Liver (tissue), 9 donors: ENCODE results near the gene TEX2. TPM values are rescaled to one million over a fixed set of nuclear protein-coding genes. Genes with fewer than 3 reads are reported as not detected.

Source experiments
- DNase-seq: peaks from one replicate; pipeline ENCODE4 v3.0.0-alpha.2; 2017; ENCODE audit warnings: low spot score
- H3K27ac ChIP-seq, 2 donors: one replicate each; pipeline ENCODE4 v1.7.0; 2013; ENCODE audit warnings: inconsistent platforms in 2 of 2, low read length in 2 of 2, control low read depth in 1 of 2, low read depth in 1 of 2, mild to moderate bottlenecking in 1 of 2
- H3K27me3 ChIP-seq, 4 donors: one replicate each; pipeline versions ENCODE4 v1.6.1 to v1.7.0; 2013; ENCODE audit warnings: low read length in 3 of 4, inconsistent platforms in 1 of 4, mild to moderate bottlenecking in 1 of 4, moderate library complexity in 1 of 4; ENCODE audit not compliant: control insufficient read depth in 4 of 4, insufficient read depth in 4 of 4
- H3K36me3 ChIP-seq, 4 donors: one replicate each; pipeline versions ENCODE4 v1.6.1 to v1.7.0; 2013; ENCODE audit warnings: low read length in 3 of 4, mild to moderate bottlenecking in 3 of 4, low read depth in 1 of 4, moderate library complexity in 1 of 4; ENCODE audit not compliant: control insufficient read depth in 4 of 4, insufficient read depth in 3 of 4
- H3K4me1 ChIP-seq, 4 donors: one replicate each; pipeline versions ENCODE4 v1.6.1 to v1.7.0; 2013; ENCODE audit warnings: low read length in 3 of 4, mild to moderate bottlenecking in 3 of 4, moderate library complexity in 1 of 4; ENCODE audit not compliant: control insufficient read depth in 4 of 4, insufficient read depth in 4 of 4
- H3K4me3 ChIP-seq, 3 donors: one replicate each; pipeline versions ENCODE4 v1.6.1 to v1.7.0; 2013; ENCODE audit warnings: low read length in 3 of 3, control low read depth in 1 of 3, low read depth in 1 of 3, mild to moderate bottlenecking in 1 of 3
- H3K9ac ChIP-seq, 2 donors: one replicate each; pipeline ENCODE4 v1.7.0; 2013; ENCODE audit warnings: low read length in 2 of 2, mild to moderate bottlenecking in 2 of 2, moderate library complexity in 2 of 2, control low read depth in 1 of 2, low read depth in 1 of 2
- H3K9me3 ChIP-seq, 4 donors: one replicate each; pipeline versions ENCODE4 v1.6.1 to v1.7.0; 2013; ENCODE audit warnings: low read length in 3 of 4; ENCODE audit not compliant: control insufficient read depth in 4 of 4
- FOXA1 ChIP-seq: IDR thresholded peaks from 2 replicates; pipeline ENCODE4 v1.6.1; 2016; ENCODE audit warnings: antibody characterized with exemption
- FOXA2 ChIP-seq: IDR thresholded peaks from 2 replicates; pipeline ENCODE4 v1.6.1; 2016; ENCODE audit warnings: antibody characterized with exemption
- HNF4G ChIP-seq: IDR thresholded peaks from 2 replicates; pipeline ENCODE4 v1.6.1; 2016; ENCODE audit warnings: antibody characterized with exemption
- JUND ChIP-seq, 2 donors: IDR thresholded peaks; 2 replicates each; pipeline ENCODE4 v1.6.1; 2016; ENCODE audit warnings: antibody characterized with exemption in 2 of 2
- NR2F2 ChIP-seq: IDR thresholded peaks from 2 replicates; pipeline ENCODE4 v1.6.1; 2016; ENCODE audit warnings: antibody characterized with exemption
- RXRA ChIP-seq, 2 donors: IDR thresholded peaks; 2 replicates each; pipeline ENCODE4 v1.6.1; 2017 to 2018; ENCODE audit warnings: antibody characterized with exemption in 2 of 2, mild to moderate bottlenecking in 1 of 2
- SP1 ChIP-seq: IDR thresholded peaks from 2 replicates; pipeline ENCODE4 v1.6.1; 2018; ENCODE audit warnings: antibody characterized with exemption, mild to moderate bottlenecking
- TAF1 ChIP-seq: conservative IDR thresholded peaks from 2 replicates; pipeline ENCODE4 v1.6.1; 2016; ENCODE audit warnings: antibody characterized with exemption, mild to moderate bottlenecking
- YY1 ChIP-seq: IDR thresholded peaks from 2 replicates; pipeline ENCODE4 v1.6.1; 2016; ENCODE audit warnings: antibody characterized with exemption, mild to moderate bottlenecking
- WGBS: extraction: QIAGEN DNeasy Blood & Tissue Kit; methylation state at CpG from one replicate; pipeline ENCODE4 v1.1.7; 2013; 5-methylcytosine and 5-hydroxymethylcytosine counted together
- polyA plus RNA-seq, 2 donors: library from polyadenylated mRNA; stranded (reverse) in 1 of 2; unstranded in 1 of 2; fragments of 200-250 nt in 1 of 2; fragments of >200 nt in 1 of 2; fragmentation: Nextera tagmentation in 1 of 2; extraction: Ambion mirVana in 1 of 2; gene quantifications; one replicate each; pipeline versions ENCODE4 v1.2.1 to v1.2.3, GENCODE V29; 2013 to 2015
- total RNA-seq, 2 donors: library from RNA; depleted of rRNA; stranded (reverse); fragments of >200 nt; gene quantifications; one replicate each; pipeline ENCODE4 v1.2.3, GENCODE V29; 2014
- TF ChIP-seq, protein P1 (sequence below): IDR thresholded peaks from 2 replicates; pipeline ENCODE4 v1.6.1; 2016; ENCODE audit warnings: antibody characterized with exemption, mild to moderate bottlenecking
- TF ChIP-seq, protein P2 (sequence below): IDR thresholded peaks from 2 replicates; pipeline ENCODE4 v1.6.1; 2016; ENCODE audit warnings: antibody characterized with exemption
- TF ChIP-seq, protein P3 (sequence below): IDR thresholded peaks from 2 replicates; pipeline ENCODE4 v1.6.1; 2016; ENCODE audit warnings: antibody characterized with exemption
- TF ChIP-seq, protein P4 (sequence below): IDR thresholded peaks from 2 replicates; pipeline ENCODE4 v1.6.1; 2016; ENCODE audit warnings: antibody characterized with exemption
- TF ChIP-seq, protein P5 (sequence below): fragments of 150-350 bp; IDR thresholded peaks from 2 replicates; pipeline ENCODE4 v1.5.1; 2017; ENCODE audit warnings: improper control_type of control experiment, low read depth, low read length; ENCODE audit not compliant: missing input control
- donor health status: healthy.
- donor health status: healthy.
- donor health status: healthy.
- donor health status: healthy.
- donor health status: healthy.

TEX2 gene
- total and polyA plus RNA-seq, 4 donors: 15.9 to 39.8 (median 28.2) TPM

DNA sequence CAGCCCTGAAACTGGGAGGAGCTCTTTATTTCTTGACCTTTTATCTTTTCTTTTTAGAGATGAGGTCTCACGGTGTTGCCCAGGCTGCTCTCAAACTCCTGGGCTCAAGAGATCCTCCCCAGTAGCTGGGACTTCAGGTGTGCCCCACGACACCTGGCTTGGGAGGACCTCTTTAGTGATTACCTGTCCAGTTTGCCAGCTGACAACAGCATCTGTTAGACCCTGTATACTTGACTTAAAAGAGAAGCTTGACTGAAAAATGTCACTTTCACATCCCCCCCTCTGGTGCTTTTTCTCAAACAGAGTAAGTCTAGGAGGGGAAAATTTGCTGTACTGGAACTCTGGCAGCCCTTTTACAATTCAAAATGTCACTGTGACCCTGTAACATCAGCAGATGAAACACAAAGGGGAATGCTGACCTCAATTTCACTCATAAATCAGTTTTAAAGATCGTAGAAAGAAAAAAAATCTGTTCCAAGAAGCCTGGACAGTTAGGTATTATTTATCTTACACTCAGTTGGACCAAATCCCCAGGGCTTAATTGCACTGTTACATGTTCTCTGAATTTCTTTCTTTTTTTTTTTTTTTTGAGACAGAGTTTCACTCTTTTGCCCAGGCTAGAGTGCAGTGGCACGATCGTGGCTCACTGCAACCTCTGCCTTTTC lies 131.3 kb downstream of the TEX2 start:
- H3K9ac ChIP-seq: no peak overlapping the region
- no peaks in the 10 kb centered on the region for H3K27me3 ChIP-seq
- WGBS: 92% methylated on average over 5 of the region's 5 CpGs
- no peaks in the 10 kb centered on the region for H3K9me3 ChIP-seq
- peaks cover 11 to 24% (median 18%) of the 10 kb centered on the region in 4 donors for H3K4me1 ChIP-seq
- no peaks in the 10 kb centered on the region for H3K36me3 ChIP-seq
- no peak overlapping the region for H3K27ac ChIP-seq
- TF ChIP-seq NR2F2: no peak
- TF ChIP-seq, protein P1, sequence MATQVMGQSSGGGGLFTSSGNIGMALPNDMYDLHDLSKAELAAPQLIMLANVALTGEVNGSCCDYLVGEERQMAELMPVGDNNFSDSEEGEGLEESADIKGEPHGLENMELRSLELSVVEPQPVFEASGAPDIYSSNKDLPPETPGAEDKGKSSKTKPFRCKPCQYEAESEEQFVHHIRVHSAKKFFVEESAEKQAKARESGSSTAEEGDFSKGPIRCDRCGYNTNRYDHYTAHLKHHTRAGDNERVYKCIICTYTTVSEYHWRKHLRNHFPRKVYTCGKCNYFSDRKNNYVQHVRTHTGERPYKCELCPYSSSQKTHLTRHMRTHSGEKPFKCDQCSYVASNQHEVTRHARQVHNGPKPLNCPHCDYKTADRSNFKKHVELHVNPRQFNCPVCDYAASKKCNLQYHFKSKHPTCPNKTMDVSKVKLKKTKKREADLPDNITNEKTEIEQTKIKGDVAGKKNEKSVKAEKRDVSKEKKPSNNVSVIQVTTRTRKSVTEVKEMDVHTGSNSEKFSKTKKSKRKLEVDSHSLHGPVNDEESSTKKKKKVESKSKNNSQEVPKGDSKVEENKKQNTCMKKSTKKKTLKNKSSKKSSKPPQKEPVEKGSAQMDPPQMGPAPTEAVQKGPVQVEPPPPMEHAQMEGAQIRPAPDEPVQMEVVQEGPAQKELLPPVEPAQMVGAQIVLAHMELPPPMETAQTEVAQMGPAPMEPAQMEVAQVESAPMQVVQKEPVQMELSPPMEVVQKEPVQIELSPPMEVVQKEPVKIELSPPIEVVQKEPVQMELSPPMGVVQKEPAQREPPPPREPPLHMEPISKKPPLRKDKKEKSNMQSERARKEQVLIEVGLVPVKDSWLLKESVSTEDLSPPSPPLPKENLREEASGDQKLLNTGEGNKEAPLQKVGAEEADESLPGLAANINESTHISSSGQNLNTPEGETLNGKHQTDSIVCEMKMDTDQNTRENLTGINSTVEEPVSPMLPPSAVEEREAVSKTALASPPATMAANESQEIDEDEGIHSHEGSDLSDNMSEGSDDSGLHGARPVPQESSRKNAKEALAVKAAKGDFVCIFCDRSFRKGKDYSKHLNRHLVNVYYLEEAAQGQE: no peak
- no peak for TF ChIP-seq FOXA1
- TF ChIP-seq, protein P2, sequence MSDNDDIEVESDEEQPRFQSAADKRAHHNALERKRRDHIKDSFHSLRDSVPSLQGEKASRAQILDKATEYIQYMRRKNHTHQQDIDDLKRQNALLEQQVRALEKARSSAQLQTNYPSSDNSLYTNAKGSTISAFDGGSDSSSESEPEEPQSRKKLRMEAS: no peak
- TF ChIP-seq FOXA2: no peak
- TF ChIP-seq JUND (IDR thresholded peaks at IDR 0.05): no peak
- TF ChIP-seq RXRA (IDR thresholded peaks at IDR 0.05): no peak
- no peak for TF ChIP-seq YY1
- TF ChIP-seq SP1: no peak
- no peak for DNase-seq
- no peak overlapping the region for H3K4me3 ChIP-seq

DNA sequence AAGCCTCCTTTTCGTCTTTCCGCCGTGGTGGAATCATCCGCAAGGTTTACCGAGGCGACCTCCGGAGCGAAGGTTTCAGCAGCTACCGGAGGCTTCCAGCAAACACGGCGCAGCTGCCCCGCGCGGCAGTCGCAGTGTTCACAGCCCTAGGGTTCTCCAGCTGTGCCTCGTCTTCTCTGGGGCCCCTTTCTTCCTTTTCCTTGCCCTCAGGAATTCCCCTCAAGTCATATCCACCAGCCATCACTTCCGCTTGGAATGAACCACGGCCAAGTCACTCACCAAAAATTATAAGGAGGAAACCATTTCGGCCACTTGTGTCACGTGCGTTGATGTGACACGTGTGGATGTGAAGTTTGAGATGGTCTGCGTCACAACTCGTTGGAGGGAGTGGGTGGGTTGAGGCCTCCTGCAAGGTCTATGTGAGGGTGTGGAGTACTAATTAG lies 132.5 kb downstream of the TEX2 start:
- Histone ChIP-seq H3K27ac (peak overlapping the region; percentile 74 to 80), H3K9me3 (no peaks in the 10 kb centered on the region), H3K4me3 (peak overlapping the region; percentile 35 to 51 (median 49)), H3K27me3 (no peaks in the 10 kb centered on the region), H3K4me1 (peaks cover 12 to 35% (median 26%) of the 10 kb centered on the region in 4 donors), H3K9ac (peak overlapping the region; percentile 10 to 63), H3K36me3 (no peaks in the 10 kb centered on the region)
- 29% methylated on average over 24 of the region's 24 CpGs for WGBS
- DNase-seq: no peak
- TF ChIP-seq NR2F2 (no peak), YY1 (peak; percentile 27)
- TF ChIP-seq, protein P2: peak; percentile 25

DNA sequence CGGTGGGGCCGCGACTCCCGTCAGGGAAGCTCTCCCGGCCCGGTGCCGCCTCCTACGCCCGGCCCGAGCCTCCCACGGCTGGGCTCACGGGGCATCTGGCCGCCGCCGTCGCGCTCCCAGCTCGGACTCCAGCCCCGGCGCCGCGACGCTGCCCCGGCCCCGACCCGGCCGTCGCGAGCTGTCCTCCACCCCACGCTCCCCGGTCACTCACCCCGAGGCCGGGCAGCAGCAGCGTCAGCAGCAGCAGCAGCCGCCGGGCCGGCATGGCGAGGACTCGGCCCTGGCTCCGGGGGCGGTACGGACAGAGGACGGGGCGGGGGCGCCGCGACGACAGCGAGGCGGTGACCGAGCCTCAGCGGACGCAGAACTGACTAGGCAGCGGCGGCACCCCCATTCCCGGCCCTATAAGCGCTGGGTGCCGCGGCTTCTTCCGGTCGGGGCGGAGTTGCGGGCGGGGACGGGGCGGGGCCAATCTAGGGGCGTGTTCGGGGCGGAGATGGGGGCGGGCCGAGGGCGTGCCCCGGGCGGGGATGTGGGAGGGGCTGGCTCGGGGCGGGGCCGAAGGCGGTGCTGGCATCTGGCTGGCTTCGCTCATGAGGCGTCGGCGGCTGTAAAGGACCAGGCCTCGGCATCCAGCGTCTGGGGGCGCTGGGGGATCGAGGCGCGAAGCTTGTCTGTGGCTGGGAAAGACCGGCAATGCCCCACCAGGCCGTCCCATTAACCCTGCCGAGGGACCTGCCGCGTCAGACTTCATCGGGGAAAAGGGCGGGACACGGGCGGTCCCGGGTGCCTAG lies 133.1 kb downstream of the TEX2 start, which contains the start of gene ERN1:
Gene ERN1, minus strand, starts transcription at position 380 of the 794 bp plus-strand sequence. Its CDS starts 115 bp downstream, at position 265.
- no peaks in the 10 kb centered on the region for H3K9me3 ChIP-seq
- TF ChIP-seq, protein P3, sequence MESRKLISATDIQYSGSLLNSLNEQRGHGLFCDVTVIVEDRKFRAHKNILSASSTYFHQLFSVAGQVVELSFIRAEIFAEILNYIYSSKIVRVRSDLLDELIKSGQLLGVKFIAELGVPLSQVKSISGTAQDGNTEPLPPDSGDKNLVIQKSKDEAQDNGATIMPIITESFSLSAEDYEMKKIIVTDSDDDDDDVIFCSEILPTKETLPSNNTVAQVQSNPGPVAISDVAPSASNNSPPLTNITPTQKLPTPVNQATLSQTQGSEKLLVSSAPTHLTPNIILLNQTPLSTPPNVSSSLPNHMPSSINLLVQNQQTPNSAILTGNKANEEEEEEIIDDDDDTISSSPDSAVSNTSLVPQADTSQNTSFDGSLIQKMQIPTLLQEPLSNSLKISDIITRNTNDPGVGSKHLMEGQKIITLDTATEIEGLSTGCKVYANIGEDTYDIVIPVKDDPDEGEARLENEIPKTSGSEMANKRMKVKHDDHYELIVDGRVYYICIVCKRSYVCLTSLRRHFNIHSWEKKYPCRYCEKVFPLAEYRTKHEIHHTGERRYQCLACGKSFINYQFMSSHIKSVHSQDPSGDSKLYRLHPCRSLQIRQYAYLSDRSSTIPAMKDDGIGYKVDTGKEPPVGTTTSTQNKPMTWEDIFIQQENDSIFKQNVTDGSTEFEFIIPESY: no peak
- TF ChIP-seq YY1: peak; percentile 86
- TF ChIP-seq, protein P4, sequence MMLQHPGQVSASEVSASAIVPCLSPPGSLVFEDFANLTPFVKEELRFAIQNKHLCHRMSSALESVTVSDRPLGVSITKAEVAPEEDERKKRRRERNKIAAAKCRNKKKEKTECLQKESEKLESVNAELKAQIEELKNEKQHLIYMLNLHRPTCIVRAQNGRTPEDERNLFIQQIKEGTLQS: no peak
- TF ChIP-seq, protein P5, sequence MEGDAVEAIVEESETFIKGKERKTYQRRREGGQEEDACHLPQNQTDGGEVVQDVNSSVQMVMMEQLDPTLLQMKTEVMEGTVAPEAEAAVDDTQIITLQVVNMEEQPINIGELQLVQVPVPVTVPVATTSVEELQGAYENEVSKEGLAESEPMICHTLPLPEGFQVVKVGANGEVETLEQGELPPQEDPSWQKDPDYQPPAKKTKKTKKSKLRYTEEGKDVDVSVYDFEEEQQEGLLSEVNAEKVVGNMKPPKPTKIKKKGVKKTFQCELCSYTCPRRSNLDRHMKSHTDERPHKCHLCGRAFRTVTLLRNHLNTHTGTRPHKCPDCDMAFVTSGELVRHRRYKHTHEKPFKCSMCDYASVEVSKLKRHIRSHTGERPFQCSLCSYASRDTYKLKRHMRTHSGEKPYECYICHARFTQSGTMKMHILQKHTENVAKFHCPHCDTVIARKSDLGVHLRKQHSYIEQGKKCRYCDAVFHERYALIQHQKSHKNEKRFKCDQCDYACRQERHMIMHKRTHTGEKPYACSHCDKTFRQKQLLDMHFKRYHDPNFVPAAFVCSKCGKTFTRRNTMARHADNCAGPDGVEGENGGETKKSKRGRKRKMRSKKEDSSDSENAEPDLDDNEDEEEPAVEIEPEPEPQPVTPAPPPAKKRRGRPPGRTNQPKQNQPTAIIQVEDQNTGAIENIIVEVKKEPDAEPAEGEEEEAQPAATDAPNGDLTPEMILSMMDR: no peak
- no peak for TF ChIP-seq JUND (IDR thresholded peaks at IDR 0.05)
- peak; percentile 76 for TF ChIP-seq TAF1
- TF ChIP-seq HNF4G: no peak

More for the DNA sequence above, 133.1 kb downstream of the TEX2 start, which contains the start of gene ERN1:
- no peaks in the 10 kb centered on the region for H3K27me3 ChIP-seq
- DNase-seq: peak; percentile 98
- no peaks in the 10 kb centered on the region for H3K36me3 ChIP-seq
- H3K27ac ChIP-seq: peak within 1 kb of the TSS; percentile 94 to 97
- H3K9ac ChIP-seq: peak within 1 kb of the TSS; percentile 94 to 95
- WGBS: 2% methylated on average over 98 of the region's 98 CpGs
- H3K4me1 ChIP-seq: peaks cover 12 to 36% (median 26%) of the 10 kb centered on the region in 4 donors
- H3K4me3 ChIP-seq: peak within 1 kb of the TSS; percentile 77 to 98 (median 77)
